Subcutaneous adipose tissue (tissue), 4 donors: ENCODE data around the gene GPC6. TPM values are rescaled to one million over a fixed set of nuclear protein-coding genes. Genes with fewer than 3 reads are reported as not detected.

Experiments
- total RNA-seq, 4 donors: library from RNA; depleted of rRNA; stranded (reverse); fragments of >200 nt; gene quantifications; one replicate each; pipeline ENCODE4 v1.1.0, GENCODE V29; 2016
- TF ChIP-seq, protein P1 (sequence below): fragments of 450-650 bp; IDR thresholded peaks from one replicate; pipeline ENCODE4 v1.5.1; 2016; ENCODE audit warnings: low read depth, mild to moderate bottlenecking, control low read depth, antibody characterized with exemption, moderate library complexity

The GPC6 gene
- total RNA-seq, 4 donors from 2014 or later = 16.2 to 30.6 (median 26.9) TPM

DNA sequence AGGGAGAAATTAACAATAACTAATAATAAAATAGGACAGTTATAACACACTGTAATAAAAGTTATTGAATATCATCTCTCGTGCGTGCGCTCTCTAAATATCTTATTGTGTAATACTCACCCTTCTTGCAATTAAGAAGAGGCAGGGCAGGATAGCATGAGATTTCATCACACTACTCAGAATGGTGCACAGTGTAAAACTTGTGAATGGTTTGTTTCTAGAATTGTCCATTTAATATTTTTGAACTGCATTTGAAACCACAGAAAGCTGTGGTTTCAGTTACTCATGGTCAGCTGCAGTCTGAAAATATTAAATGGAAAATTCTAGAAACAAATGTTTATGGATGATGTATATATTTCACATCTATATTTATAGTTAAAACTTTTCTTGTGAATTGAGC, 1091.8 kb downstream of the GPC6 start:
- TF ChIP-seq, protein P1, sequence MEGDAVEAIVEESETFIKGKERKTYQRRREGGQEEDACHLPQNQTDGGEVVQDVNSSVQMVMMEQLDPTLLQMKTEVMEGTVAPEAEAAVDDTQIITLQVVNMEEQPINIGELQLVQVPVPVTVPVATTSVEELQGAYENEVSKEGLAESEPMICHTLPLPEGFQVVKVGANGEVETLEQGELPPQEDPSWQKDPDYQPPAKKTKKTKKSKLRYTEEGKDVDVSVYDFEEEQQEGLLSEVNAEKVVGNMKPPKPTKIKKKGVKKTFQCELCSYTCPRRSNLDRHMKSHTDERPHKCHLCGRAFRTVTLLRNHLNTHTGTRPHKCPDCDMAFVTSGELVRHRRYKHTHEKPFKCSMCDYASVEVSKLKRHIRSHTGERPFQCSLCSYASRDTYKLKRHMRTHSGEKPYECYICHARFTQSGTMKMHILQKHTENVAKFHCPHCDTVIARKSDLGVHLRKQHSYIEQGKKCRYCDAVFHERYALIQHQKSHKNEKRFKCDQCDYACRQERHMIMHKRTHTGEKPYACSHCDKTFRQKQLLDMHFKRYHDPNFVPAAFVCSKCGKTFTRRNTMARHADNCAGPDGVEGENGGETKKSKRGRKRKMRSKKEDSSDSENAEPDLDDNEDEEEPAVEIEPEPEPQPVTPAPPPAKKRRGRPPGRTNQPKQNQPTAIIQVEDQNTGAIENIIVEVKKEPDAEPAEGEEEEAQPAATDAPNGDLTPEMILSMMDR = no peak

DNA sequence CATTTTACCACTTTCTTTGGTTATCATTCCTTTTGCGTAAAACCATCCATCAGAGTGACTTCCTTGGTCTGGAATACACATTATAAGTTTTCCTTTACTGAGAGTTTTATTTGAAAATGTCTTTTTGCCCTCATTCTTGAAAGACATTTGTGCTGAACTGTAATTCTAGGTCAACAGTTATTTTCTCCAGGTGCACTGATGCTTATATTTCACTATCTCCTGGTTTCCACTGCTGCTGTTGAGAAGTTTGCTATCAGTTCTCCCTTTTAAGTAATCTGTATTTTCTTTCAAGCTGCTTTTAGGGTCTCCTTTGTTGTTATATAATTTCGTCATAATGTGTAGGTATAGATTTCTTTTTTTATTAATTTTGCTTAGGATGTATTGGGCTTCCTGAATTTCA, 1092.9 kb downstream of the GPC6 start:
- TF ChIP-seq, protein P1 = no peak

DNA sequence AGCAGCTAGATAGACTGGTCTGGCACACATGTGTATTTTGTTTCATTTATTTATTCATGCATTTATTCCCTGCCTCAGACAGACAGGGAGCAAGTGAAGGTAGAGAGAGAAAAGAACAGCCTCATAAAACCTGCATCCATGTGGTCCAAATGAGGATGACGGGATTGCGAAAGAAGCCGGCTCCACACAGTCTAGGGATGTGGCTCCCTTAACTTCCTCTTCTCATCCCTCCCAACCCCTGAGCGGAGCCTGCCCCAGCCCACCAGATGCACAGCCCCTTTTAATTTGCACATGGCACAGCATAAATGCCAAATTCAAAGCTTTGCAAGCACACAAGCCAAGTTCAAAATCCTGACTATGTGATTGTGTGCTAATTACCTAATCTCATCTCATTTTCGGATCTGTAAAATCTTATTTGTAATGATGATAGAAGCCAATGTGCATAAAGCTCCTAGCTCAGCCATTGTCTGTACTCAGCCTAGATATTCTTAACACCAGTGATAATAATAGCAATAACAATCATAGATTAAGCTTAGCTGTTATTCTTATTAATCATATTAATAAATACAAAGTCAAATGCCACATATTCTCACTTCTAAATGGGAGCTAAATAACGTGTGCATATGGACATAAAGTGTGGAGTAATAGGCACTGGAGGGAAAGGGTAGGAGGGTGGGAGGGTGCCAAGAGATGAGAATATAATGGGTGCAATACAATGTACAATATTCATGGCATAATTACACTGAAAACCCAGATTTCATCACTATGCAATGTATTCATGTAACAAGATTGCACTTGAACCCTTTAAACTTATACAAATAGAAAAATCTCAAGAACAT, 1096.5 kb downstream of the GPC6 start:
- TF ChIP-seq, protein P1 = no peak

DNA sequence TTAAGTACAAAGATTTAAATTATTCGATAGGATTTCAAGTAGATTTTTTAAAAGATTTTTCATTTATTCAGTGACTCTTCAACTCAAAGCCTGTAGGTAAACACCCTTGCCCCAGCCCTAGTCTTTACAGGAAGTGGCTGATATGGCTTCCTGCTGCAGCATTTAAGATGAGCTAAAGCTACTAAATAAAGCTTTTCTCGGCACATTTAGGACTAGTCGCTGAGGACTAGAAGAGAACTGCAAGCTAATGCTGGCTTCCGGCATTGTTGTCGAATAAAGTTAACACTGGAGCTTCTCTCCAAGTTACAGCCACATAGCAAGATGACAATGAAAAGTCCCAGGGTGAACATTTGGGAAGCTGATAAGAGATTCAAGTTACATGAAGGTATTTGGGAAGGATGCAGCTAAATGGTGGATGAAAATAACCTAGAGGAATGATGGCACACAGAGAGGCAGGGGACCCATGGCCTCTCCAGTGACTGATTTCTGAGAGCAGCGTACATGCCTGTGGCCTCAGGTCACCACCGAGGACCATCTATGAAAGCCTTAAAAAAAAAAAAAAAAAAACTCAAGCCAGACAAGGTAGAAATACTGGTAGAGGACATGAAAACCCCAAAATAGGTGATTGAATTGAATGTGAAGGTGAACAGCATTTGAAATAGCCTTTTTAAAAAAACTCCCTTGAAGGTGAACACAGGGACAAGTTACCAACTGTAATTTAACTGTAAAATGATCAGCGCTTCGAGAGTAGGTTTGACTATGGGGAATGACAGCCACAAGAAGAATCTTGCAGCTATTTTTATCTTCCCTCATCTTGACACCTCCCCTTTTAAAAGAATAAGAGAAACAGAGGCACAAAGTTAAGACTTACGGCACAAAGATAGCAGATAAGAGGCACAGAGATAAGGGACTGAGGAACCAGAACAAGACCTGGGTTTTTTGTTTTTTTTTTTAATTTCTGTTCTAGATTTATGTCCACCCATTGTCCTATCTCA, 1097.5 kb downstream of the GPC6 start:
- TF ChIP-seq, protein P1 = no peak

DNA sequence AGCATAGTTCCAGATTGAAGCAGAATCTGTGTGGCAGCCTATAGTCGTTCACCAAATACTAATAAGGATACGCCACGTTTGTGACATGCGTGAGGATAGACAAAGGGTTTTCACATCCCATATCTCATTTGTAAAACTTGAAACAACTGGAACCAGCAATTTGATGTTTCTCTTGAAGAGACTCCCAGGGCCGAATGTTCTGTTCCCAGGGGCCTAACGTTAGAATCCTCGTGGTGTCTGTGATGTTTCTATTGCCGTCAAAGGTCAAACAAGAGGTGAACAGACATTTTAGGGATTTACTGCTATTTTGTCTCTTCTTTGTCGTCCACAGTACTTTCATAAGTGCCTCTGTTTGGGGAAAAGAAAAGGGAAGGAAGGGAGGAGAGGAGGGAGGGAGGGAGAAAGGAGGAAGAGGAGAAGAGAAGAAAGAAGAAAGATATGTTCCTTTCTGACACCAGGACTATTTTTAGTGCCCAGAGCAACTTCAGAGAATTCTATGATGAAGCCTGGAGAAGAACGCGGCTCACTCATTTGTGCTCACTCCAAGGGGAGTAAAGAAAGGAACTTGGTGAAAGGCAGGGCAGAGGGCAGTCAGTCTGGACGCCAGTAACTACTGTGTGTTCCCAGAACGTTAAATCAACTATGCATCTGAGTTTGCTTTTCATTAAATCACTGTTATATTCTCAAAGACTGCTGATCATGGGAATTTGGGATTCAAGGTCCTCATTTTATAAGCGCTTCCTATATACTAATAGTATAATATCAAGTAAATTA, 1098.3 kb downstream of the GPC6 start:
- TF ChIP-seq, protein P1 = no peak

DNA sequence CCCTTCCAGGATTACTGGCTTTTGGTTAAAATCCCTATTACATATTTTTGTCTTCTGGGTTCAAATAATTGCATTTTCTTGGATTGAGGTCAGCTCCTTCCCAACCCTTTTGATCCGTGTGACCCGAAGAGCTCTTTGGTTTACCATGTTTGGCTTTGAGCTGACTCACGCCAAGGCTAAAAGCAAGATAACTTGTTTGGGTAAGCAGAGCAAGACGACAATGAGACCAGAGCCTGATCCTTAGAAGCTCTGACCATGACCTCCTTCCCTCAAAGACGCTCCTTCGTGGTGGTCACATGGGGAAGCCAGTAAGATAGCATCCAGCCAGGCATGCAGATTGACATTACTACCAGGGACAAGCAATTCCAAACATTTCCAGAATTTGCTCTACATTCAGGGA, 1099.0 kb downstream of the GPC6 start:
- TF ChIP-seq, protein P1 = no peak
